HL-60 (cell line): ENCODE measurements around the gene CACNA1G.

Experiments used
- CTCF ChIP-seq: IDR thresholded peaks from one replicate; pipeline ENCODE4 v1.5.1; 2011; ENCODE audit warnings: low read length, control low read depth, inconsistent platforms; ENCODE audit not compliant: insufficient read depth
- GABPA ChIP-seq: IDR thresholded peaks from 2 replicates; pipeline ENCODE4 v1.6.1; 2012; ENCODE audit warnings: low read depth
- POLR2AphosphoS5 ChIP-seq: IDR thresholded peaks from 2 replicates; pipeline ENCODE4 v1.6.1; 2012; ENCODE audit warnings: low read depth

GRCh38 chr17:50538549-50539410 is 21.7 kb upstream of the CACNA1G start:
- TF ChIP-seq CTCF, result no peak
- TF ChIP-seq POLR2AphosphoS5, result no peak
- no peak for TF ChIP-seq GABPA
